OCI-LY3 (cell line): Measurements from ENCODE around the gene RPS6KA5.

Experiments
- EZH2phosphoT487 ChIP-seq: fragments of 200-600 bp; shearing (Covaris generic); IDR thresholded peaks from 2 replicates; pipeline ENCODE4 v1.6.1; 2018; ENCODE audit warnings: antibody characterized with exemption, mixed run types, low read depth
- TF ChIP-seq, protein P1 (sequence below): fragments of 200-600, 300-600 bp; sonication (generic); IDR thresholded peaks from 2 replicates; pipeline ENCODE4 v1.5.1; 2014; ENCODE audit warnings: antibody characterized with exemption, low read length, low read depth

- TF ChIP-seq, protein P1, sequence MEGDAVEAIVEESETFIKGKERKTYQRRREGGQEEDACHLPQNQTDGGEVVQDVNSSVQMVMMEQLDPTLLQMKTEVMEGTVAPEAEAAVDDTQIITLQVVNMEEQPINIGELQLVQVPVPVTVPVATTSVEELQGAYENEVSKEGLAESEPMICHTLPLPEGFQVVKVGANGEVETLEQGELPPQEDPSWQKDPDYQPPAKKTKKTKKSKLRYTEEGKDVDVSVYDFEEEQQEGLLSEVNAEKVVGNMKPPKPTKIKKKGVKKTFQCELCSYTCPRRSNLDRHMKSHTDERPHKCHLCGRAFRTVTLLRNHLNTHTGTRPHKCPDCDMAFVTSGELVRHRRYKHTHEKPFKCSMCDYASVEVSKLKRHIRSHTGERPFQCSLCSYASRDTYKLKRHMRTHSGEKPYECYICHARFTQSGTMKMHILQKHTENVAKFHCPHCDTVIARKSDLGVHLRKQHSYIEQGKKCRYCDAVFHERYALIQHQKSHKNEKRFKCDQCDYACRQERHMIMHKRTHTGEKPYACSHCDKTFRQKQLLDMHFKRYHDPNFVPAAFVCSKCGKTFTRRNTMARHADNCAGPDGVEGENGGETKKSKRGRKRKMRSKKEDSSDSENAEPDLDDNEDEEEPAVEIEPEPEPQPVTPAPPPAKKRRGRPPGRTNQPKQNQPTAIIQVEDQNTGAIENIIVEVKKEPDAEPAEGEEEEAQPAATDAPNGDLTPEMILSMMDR, result no peak
- TF ChIP-seq EZH2phosphoT487, result no peak
Observed at GRCh38 chr14:90911121-90911520, 149.3 kb downstream of the RPS6KA5 start.
